H9 (cell line): ENCODE results near the gene ATF2. TPM values are rescaled to one million over a fixed set of nuclear protein-coding genes. Genes with fewer than 3 reads are reported as not detected.

Experiments
- DNase-seq: peaks from one replicate; pipeline ENCODE4 v3.0.0-alpha.2; 2017
- H2AFZ ChIP-seq: one replicate; pipeline ENCODE4 v1.6.1; 2013; ENCODE audit warnings: mild to moderate bottlenecking, low read length, control low read depth, moderate library complexity
- H2AK5ac ChIP-seq: 2 replicates; pipeline ENCODE4 v1.6.1; 2013; ENCODE audit warnings: low read length, control low read depth, mixed read lengths; ENCODE audit not compliant: insufficient read length
- H2BK120ac ChIP-seq: one replicate; pipeline ENCODE4 v1.6.1; 2013; ENCODE audit warnings: low read depth, mild to moderate bottlenecking, low read length, control low read depth, inconsistent platforms; ENCODE audit not compliant: poor library complexity, severe bottlenecking
- H2BK12ac ChIP-seq: 2 replicates; pipeline ENCODE4 v1.6.1; 2013; ENCODE audit warnings: low read length, control low read depth, mixed read lengths, low read depth; ENCODE audit not compliant: insufficient read length
- H2BK15ac ChIP-seq: 2 replicates; pipeline ENCODE4 v1.6.1; 2013; ENCODE audit warnings: low read depth, low read length, control low read depth
- H2BK20ac ChIP-seq: one replicate; pipeline ENCODE4 v1.6.1; 2013; ENCODE audit warnings: low read depth, mild to moderate bottlenecking, low read length, control low read depth, inconsistent platforms; ENCODE audit not compliant: poor library complexity, severe bottlenecking
- H2BK5ac ChIP-seq: 2 replicates; pipeline ENCODE4 v1.6.1; 2013; ENCODE audit warnings: low read length, control low read depth, mixed read lengths; ENCODE audit not compliant: insufficient read length
- H3K14ac ChIP-seq: 2 replicates; pipeline ENCODE4 v1.6.1; 2013; ENCODE audit warnings: low read length, control low read depth; ENCODE audit not compliant: insufficient read depth
- H3K18ac ChIP-seq: 2 replicates; pipeline ENCODE4 v1.6.1; 2013; ENCODE audit warnings: low read depth, mild to moderate bottlenecking, mixed read lengths, low read length, control low read depth; ENCODE audit not compliant: insufficient read length
- H3K23ac ChIP-seq: 2 replicates; pipeline ENCODE4 v1.6.1; 2013; ENCODE audit warnings: low read length, control low read depth, mixed read lengths, low read depth; ENCODE audit not compliant: insufficient read length
- H3K23me2 ChIP-seq: 2 replicates; pipeline ENCODE4 v1.6.1; 2013; ENCODE audit warnings: low read depth, mild to moderate bottlenecking, mixed read lengths, low read length, control low read depth; ENCODE audit not compliant: insufficient read length, poor library complexity, severe bottlenecking
- H3K27ac ChIP-seq: 2 replicates; pipeline ENCODE4 v1.5.1; 2013; ENCODE audit warnings: low read length, control low read depth, mixed read lengths, low read depth; ENCODE audit not compliant: insufficient read length
- H3K27me3 ChIP-seq: 2 replicates; pipeline ENCODE4 v1.6.1; 2013; ENCODE audit warnings: low read length, control low read depth, inconsistent platforms; ENCODE audit not compliant: insufficient read depth
- H3K4ac ChIP-seq: 2 replicates; pipeline ENCODE4 v1.6.1; 2013; ENCODE audit warnings: low read depth, mild to moderate bottlenecking, control low read depth, inconsistent platforms, low read length, moderate library complexity
- H3K4me1 ChIP-seq: 2 replicates; pipeline ENCODE4 v1.6.1; 2013; ENCODE audit warnings: low read length, control low read depth, inconsistent platforms; ENCODE audit not compliant: insufficient read depth
- H3K4me2 ChIP-seq: 2 replicates; pipeline ENCODE4 v1.6.1; 2013; ENCODE audit warnings: low read length, control low read depth, mixed read lengths; ENCODE audit not compliant: insufficient read length, insufficient read depth
- H3K56ac ChIP-seq: 2 replicates; pipeline ENCODE4 v1.6.1; 2013; ENCODE audit warnings: low read depth, mild to moderate bottlenecking, mixed read lengths, low read length, control low read depth; ENCODE audit not compliant: insufficient read length
- H3K79me1 ChIP-seq: 2 replicates; pipeline ENCODE4 v1.6.1; 2013; ENCODE audit warnings: low read depth, mild to moderate bottlenecking, moderate library complexity, low read length, control low read depth, inconsistent platforms; ENCODE audit not compliant: insufficient read depth, poor library complexity, severe bottlenecking
- H3K79me2 ChIP-seq: 2 replicates; pipeline ENCODE4 v1.6.1; 2013; ENCODE audit warnings: low read length, control low read depth, inconsistent platforms; ENCODE audit not compliant: insufficient read depth
- H3K9ac ChIP-seq: 2 replicates; pipeline ENCODE4 v1.6.1; 2013; ENCODE audit warnings: low read length, control low read depth, mixed read lengths; ENCODE audit not compliant: insufficient read length; ENCODE audit errors: extremely low read depth
- H3K9me3 ChIP-seq: one replicate; pipeline ENCODE4 v1.6.1; 2013; ENCODE audit warnings: low read depth, low read length, inconsistent platforms; ENCODE audit not compliant: control insufficient read depth
- H3T11ph ChIP-seq: one replicate; pipeline ENCODE4 v1.6.1; 2013; ENCODE audit warnings: mild to moderate bottlenecking, low read length, control low read depth, inconsistent platforms
- H4K20me1 ChIP-seq: one replicate; pipeline ENCODE4 v1.6.1; 2013; ENCODE audit not compliant: control insufficient read depth, insufficient read length, insufficient read depth
- H4K5ac ChIP-seq: 2 replicates; pipeline ENCODE4 v1.6.1; 2013; ENCODE audit warnings: low read depth, mild to moderate bottlenecking, mixed read lengths, low read length, control low read depth; ENCODE audit not compliant: insufficient read length
- H4K8ac ChIP-seq: replicated peaks from 2 replicates; pipeline ENCODE4 v1.6.1; 2013; ENCODE audit warnings: low read length, control low read depth, mixed read lengths, low read depth; ENCODE audit not compliant: insufficient read length
- H4K91ac ChIP-seq: 2 replicates; pipeline ENCODE4 v1.6.1; 2013; ENCODE audit warnings: low read depth, mild to moderate bottlenecking, moderate library complexity, mixed read lengths, low read length, control low read depth; ENCODE audit not compliant: insufficient read length
- H3K27ac Mint-ChIP-seq, 3 experiments: 2 replicates in 2 of 3; 3 replicates in 1 of 3; pipeline ENCODE4 v1.8.0; 2020 to 2021; ENCODE audit warnings: mixed read lengths in 3 of 3, mild to moderate bottlenecking in 1 of 3, moderate library complexity in 1 of 3
- H3K27me3 Mint-ChIP-seq: 2 replicates; pipeline ENCODE4 v1.8.0; 2021; ENCODE audit warnings: low read depth, mild to moderate bottlenecking, moderate library complexity, mixed read lengths
- H3K36me3 Mint-ChIP-seq, 3 experiments: 2 replicates in 2 of 3; 3 replicates in 1 of 3; pipeline ENCODE4 v1.8.0; 2020 to 2021; ENCODE audit warnings: low read depth in 3 of 3, mixed read lengths in 3 of 3; ENCODE audit not compliant: insufficient read depth in 1 of 3
- H3K4me1 Mint-ChIP-seq, 2 experiments: 2 replicates each; pipeline ENCODE4 v1.8.0; 2020; ENCODE audit warnings: mixed read lengths in 2 of 2
- H3K4me3 Mint-ChIP-seq, 2 experiments: 2 replicates in 1 of 2; 3 replicates in 1 of 2; pipeline ENCODE4 v1.8.0; 2020 to 2021; ENCODE audit warnings: mild to moderate bottlenecking in 2 of 2, mixed read lengths in 2 of 2, moderate library complexity in 1 of 2
- H3K9me3 Mint-ChIP-seq, 2 experiments: 2 replicates in 1 of 2; 3 replicates in 1 of 2; pipeline ENCODE4 v1.8.0; 2020; ENCODE audit warnings: mild to moderate bottlenecking in 2 of 2, mixed read lengths in 2 of 2, moderate library complexity in 1 of 2
- CTCF ChIP-seq: fragments of 200-600 bp; sonication (generic); conservative IDR thresholded peaks from 3 replicates; pipeline ENCODE4 v1.8.0; 2021; ENCODE audit warnings: antibody characterized with exemption, mild to moderate bottlenecking
- WGBS: extraction: QIAGEN DNeasy Blood & Tissue Kit; methylation state at CpG from one replicate; pipeline ENCODE4 v1.1.7; 2013; ENCODE audit warnings: missing lambda C conversion rate, low lambda C conversion rate, mixed read lengths; ENCODE audit not compliant: insufficient read length; ENCODE audit errors: extremely low coverage; 5-methylcytosine and 5-hydroxymethylcytosine counted together
- total RNA-seq: library from RNA; stranded (reverse); gene quantifications from 2 replicates; pipeline ENCODE4 v1.2.1, GENCODE V29; 2021

Gene ATF2
- total RNA-seq, 1 experiment from 2014 or later, result 40.9 TPM

DNA sequence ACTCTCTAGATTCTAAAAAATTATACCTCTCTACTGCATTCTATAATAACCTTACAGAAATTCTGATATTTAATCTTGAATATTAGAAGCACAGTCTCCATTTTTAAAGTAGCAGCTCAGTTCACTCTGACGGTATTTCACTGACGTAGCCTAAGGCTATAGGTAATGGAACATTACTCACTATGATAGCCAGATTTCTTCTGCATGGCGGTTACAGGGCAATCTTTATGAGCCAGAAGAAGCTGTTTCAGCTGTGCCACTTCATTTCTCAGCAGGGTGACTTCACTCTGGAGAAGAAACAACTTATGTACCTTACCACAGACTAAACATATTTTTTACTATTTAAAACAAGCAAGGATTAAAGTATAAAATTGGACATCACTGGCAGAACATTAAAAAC lies 87.5 kb downstream of the ATF2 start:
- Histone ChIP-seq H3K27me3 (no peaks in the 10 kb centered on the region), H2BK12ac (no peak overlapping the region), H2AFZ (no peak overlapping the region), H4K91ac (no peak overlapping the region), H4K5ac (no peak overlapping the region), H3K14ac (no peak overlapping the region), H2BK120ac (no peak overlapping the region), H3K56ac (no peak overlapping the region), H4K8ac (no peak overlapping the region), H3K4ac (no peak overlapping the region), H2BK20ac (no peak overlapping the region), H3K9ac (no peak overlapping the region), H2BK5ac (no peak overlapping the region), H3K9me3 (no peaks in the 10 kb centered on the region), H3K23me2 (no peaks in the 10 kb centered on the region), H3K4me2 (no peak overlapping the region), H3K27ac (no peak overlapping the region), H3T11ph (no peak overlapping the region), H3K79me1 (no peaks in the 10 kb centered on the region), H3K18ac (no peak overlapping the region), H3K79me2 (no peaks in the 10 kb centered on the region), H3K4me1 (no peaks in the 10 kb centered on the region), H2BK15ac (no peak overlapping the region), H4K20me1 (no peaks in the 10 kb centered on the region), H3K23ac (no peak overlapping the region), H2AK5ac (no peak overlapping the region)
- Mint-ChIP-seq H3K4me1 (peaks cover 0 to 3% of the 10 kb centered on the region in 2 experiments; a peak in 1 of 4 replicates), H3K9me3 (peaks cover 4 to 8% of the 10 kb centered on the region in 2 experiments; a peak in 4 of 5 replicates), H3K27me3 (no peaks in the 10 kb centered on the region), H3K36me3 (peaks cover 28 to 62% (median 57%) of the 10 kb centered on the region in 3 experiments), H3K4me3 (no peak overlapping the region), H3K27ac (no peak overlapping the region)
- WGBS, result no CpG with 5 or more reads among the region's 3 CpGs
- no peak for DNase-seq
- no peak for TF ChIP-seq CTCF
